ENCODE data around the gene FLG2. TPM values are rescaled to one million over a fixed set of nuclear protein-coding genes. Genes with fewer than 3 reads are reported as not detected.
A peak's percentile ranks its signal among the peaks of the same experiment; 100 is the strongest.

The FLG2 gene
- total and polyA plus RNA-seq, 8 donors = 0.03 to 0.37 (median 0.15) TPM; not detected in 5

DNA sequence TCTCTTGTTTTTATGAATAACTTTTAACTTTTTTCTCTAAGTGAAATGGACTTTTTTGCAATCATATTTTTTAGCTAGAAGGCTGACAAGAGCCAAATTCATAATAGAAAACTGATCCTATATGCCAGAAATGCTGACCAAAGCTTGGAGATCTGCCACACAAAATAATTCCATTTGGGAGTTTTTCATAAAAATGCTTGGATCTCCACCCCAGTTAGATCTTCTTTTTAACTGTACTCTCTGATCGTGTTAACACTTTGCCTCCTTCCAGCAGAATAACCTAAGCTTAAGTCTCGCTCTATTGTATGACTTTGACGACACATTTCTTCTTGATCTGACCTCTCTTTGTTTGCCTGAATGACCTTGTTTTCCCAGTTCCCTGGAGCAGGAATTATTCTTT, 16.8 kb downstream of the FLG2 start:
- 33 to 62% (median 38%) methylated on average over 3 of the region's 3 CpGs for WGBS, 5 donors
- no peak for TF ChIP-seq POLR2A (IDR thresholded peaks at IDR 0.05)
- no peak for TF ChIP-seq EP300 (IDR thresholded peaks at IDR 0.05)
- TF ChIP-seq, protein P1, sequence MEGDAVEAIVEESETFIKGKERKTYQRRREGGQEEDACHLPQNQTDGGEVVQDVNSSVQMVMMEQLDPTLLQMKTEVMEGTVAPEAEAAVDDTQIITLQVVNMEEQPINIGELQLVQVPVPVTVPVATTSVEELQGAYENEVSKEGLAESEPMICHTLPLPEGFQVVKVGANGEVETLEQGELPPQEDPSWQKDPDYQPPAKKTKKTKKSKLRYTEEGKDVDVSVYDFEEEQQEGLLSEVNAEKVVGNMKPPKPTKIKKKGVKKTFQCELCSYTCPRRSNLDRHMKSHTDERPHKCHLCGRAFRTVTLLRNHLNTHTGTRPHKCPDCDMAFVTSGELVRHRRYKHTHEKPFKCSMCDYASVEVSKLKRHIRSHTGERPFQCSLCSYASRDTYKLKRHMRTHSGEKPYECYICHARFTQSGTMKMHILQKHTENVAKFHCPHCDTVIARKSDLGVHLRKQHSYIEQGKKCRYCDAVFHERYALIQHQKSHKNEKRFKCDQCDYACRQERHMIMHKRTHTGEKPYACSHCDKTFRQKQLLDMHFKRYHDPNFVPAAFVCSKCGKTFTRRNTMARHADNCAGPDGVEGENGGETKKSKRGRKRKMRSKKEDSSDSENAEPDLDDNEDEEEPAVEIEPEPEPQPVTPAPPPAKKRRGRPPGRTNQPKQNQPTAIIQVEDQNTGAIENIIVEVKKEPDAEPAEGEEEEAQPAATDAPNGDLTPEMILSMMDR (IDR thresholded peaks at IDR 0.05) = no peak
- no peak for TF ChIP-seq POLR2AphosphoS5 (IDR thresholded peaks at IDR 0.05)
- Histone ChIP-seq H3K27ac (no peak overlapping the region), H3K4me1 (no peaks in the 10 kb centered on the region), H3K4me3 (no peak overlapping the region), H3K27me3 (no peaks in the 10 kb centered on the region), H3K36me3 (no peaks in the 10 kb centered on the region), H3K9me3 (no peaks in the 10 kb centered on the region)
- peak in 1 of 2 donors; percentile 44 for DNase-seq
- intact Hi-C loops (cut with DNase I; ENCODE audit: low total_unique reads) = no loop called here

DNA sequence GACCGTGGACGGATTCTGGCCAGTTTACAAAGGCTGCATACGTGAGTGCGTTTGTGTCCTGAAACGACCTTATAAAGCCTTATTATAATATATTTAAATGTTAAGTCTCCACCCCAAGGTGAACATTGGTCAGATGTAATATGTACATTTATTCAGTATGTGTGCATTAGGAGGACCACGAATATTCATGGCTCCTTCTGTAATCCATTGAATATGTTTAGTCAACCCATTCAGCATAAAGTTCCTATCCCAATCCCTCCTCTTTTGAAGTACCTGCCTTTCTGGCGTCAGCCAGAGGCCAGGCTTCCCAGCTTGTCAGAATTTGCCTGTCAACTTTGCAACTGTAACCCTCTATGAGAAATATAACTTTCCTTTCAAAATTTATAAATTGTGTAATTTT, 24.4 kb downstream of the FLG2 start:
- H3K27me3 ChIP-seq = no peaks in the 10 kb centered on the region
- no peak overlapping the region for H3K27ac ChIP-seq
- intact Hi-C loops (cut with DNase I; ENCODE audit: low total_unique reads) = no loop called here
- no peaks in the 10 kb centered on the region for H3K36me3 ChIP-seq
- TF ChIP-seq, protein P1 (IDR thresholded peaks at IDR 0.05) = no peak
- TF ChIP-seq POLR2A (IDR thresholded peaks at IDR 0.05) = no peak
- no peak for TF ChIP-seq EP300 (IDR thresholded peaks at IDR 0.05)
- TF ChIP-seq POLR2AphosphoS5 (IDR thresholded peaks at IDR 0.05) = no peak
- DNase-seq = no peak
- no peaks in the 10 kb centered on the region for H3K4me1 ChIP-seq
- no peak overlapping the region for H3K4me3 ChIP-seq
- WGBS, 5 donors = 37 to 57% (median 52%) methylated on average over 7 of the region's 7 CpGs
- no peaks in the 10 kb centered on the region for H3K9me3 ChIP-seq

- no peaks in the 10 kb centered on the region for H3K4me1 ChIP-seq
- H3K27me3 ChIP-seq = no peaks in the 10 kb centered on the region
- no peaks in the 10 kb centered on the region for H3K36me3 ChIP-seq
- H3K4me3 ChIP-seq = no peak overlapping the region
- WGBS, 5 donors = 60 to 88% (median 70%) methylated on average over 1 of the region's 1 CpG
- intact Hi-C loops (cut with DNase I; ENCODE audit: low total_unique reads) = no loop called here
- no peak for TF ChIP-seq POLR2AphosphoS5 (IDR thresholded peaks at IDR 0.05)
- no peak for TF ChIP-seq POLR2A (IDR thresholded peaks at IDR 0.05)
- TF ChIP-seq EP300 (IDR thresholded peaks at IDR 0.05) = no peak
- TF ChIP-seq, protein P1 (IDR thresholded peaks at IDR 0.05) = no peak
- H3K27ac ChIP-seq = no peak overlapping the region
- no peak for DNase-seq
- no peaks in the 10 kb centered on the region for H3K9me3 ChIP-seq
These were observed 30.9 kb downstream of the FLG2 start for GRCh38 chr1:152328801-152329391.

DNA sequence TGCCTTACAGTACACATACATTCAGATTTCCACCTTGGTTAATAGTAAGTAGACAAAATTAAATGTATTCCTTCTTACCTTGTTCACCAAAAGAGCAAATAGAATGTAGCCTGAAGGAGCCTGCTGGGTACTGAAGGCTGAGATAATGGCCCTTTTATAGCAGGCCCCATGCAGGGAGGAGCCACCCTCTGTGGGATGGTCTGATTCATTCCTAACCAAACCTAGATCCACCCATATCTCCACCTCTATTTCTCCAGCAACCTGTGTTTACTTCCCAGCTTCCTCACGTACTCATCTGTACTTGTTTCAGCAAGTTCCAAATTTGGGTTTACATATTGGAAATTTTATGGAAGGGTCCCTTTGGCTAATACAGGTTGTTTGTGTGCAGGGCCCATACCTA, 34.7 kb downstream of the FLG2 start, which contains the start of gene FLG:
Gene FLG (minus strand): TSS at position 129 of the 400 bp plus-strand sequence. CDS start 9,783 bp downstream, outside the sequence.
- intact Hi-C loops (cut with DNase I; ENCODE audit: low total_unique reads) = no loop called here
- 36 to 71% (median 59%) methylated on average over 1 of the region's 1 CpG for WGBS, 5 donors
- H3K27ac ChIP-seq = no peak within 1 kb of the TSS

More for the DNA sequence above, 34.7 kb downstream of the FLG2 start, which contains the start of gene FLG:
- H3K4me3 ChIP-seq = no peak within 1 kb of the TSS
- H3K9me3 ChIP-seq = no peaks in the 10 kb centered on the region
- DNase-seq = no peak
- no peaks in the 10 kb centered on the region for H3K36me3 ChIP-seq
- no peak for TF ChIP-seq POLR2A (IDR thresholded peaks at IDR 0.05)
- no peak for TF ChIP-seq POLR2AphosphoS5 (IDR thresholded peaks at IDR 0.05)
- TF ChIP-seq EP300 (IDR thresholded peaks at IDR 0.05) = no peak
- TF ChIP-seq, protein P1 (IDR thresholded peaks at IDR 0.05) = no peak
- no peaks in the 10 kb centered on the region for H3K27me3 ChIP-seq
- no peaks in the 10 kb centered on the region for H3K4me1 ChIP-seq
